GM19463 (cell line): ENCODE results near the gene MT2A.
"Not testable (repeated sequence)": the region's sequence is repeated elsewhere in the genome, so short reads cannot be mapped to it uniquely, and the experiment has no call there.

Experiments used
- ATAC-seq: cut with Tn5 transposase; IDR thresholded peaks from one replicate; pipeline ENCODE4 v1.9.1; 2021; ENCODE audit warnings: mild to moderate bottlenecking, moderate library complexity; ENCODE audit not compliant: unreplicated experiment

MT2A gene

GRCh38 chr16:56608043-56608875, at the start of gene MT2A:
Gene MT2A (plus strand): TSS chr16:56608584. CDS start chr16:56608656, 72 bp downstream.
- peak; percentile 86 for ATAC-seq

GRCh38 chr16:56559109-56559508, 49.3 kb upstream of the MT2A start:
- ATAC-seq: no peak

GRCh38 chr16:56560447-56560846, 47.9 kb upstream of the MT2A start:
- ATAC-seq: no peak

- no peak for ATAC-seq
These were observed 47.3 kb upstream of the MT2A start for GRCh38 chr16:56561126-56561525.

- ATAC-seq: no peak
These were observed 43.4 kb upstream of the MT2A start, which contains the start of gene MT4 for GRCh38 chr16:56564793-56565477. Gene MT4 (plus strand): TSS chr16:56565073. CDS start chr16:56565129, 56 bp downstream.

- ATAC-seq: no peak
These were observed 38.4 kb upstream of the MT2A start for GRCh38 chr16:56569971-56570370.

GRCh38 chr16:56571525-56571924, 36.9 kb upstream of the MT2A start:
- no peak for ATAC-seq

GRCh38 chr16:56574625-56575024, 33.8 kb upstream of the MT2A start:
- no peak for ATAC-seq

GRCh38 chr16:56576585-56577299, 31.6 kb upstream of the MT2A start:
- ATAC-seq: peak; percentile 79

- no peak for ATAC-seq
These were observed 31.1 kb upstream of the MT2A start for GRCh38 chr16:56577300-56577625.

- no peak for ATAC-seq
These were observed 27.9 kb upstream of the MT2A start for GRCh38 chr16:56580391-56581048.

- ATAC-seq: not testable (repeated sequence)
These were observed 25.5 kb upstream of the MT2A start for GRCh38 chr16:56582911-56583310.

- no peak for ATAC-seq
These were observed 24.8 kb upstream of the MT2A start for GRCh38 chr16:56583351-56584168.

GRCh38 chr16:56584276-56584675, 24.1 kb upstream of the MT2A start:
- ATAC-seq: no peak

GRCh38 chr16:56588781-56589140, 19.6 kb upstream of the MT2A start:
- ATAC-seq: no peak

- ATAC-seq: no peak
These were observed 19.0 kb upstream of the MT2A start, which contains the start of gene MT3 for GRCh38 chr16:56589141-56590039. Gene MT3 (plus strand): TSS chr16:56589528. CDS start chr16:56589591, 63 bp downstream.

- no peak for ATAC-seq
These were observed 16.9 kb upstream of the MT2A start for GRCh38 chr16:56591377-56592060.

- no peak for ATAC-seq
These were observed 14.7 kb upstream of the MT2A start for GRCh38 chr16:56593573-56594291.
